ENCODE data around the gene TCEA2. TPM values are rescaled to one million over a fixed set of nuclear protein-coding genes. Genes with fewer than 3 reads are reported as not detected.

TCEA2 gene
- total RNA-seq, 3 donors from 2014 or later: 23.9 to 39.4 (median 26.6) TPM

DNA sequence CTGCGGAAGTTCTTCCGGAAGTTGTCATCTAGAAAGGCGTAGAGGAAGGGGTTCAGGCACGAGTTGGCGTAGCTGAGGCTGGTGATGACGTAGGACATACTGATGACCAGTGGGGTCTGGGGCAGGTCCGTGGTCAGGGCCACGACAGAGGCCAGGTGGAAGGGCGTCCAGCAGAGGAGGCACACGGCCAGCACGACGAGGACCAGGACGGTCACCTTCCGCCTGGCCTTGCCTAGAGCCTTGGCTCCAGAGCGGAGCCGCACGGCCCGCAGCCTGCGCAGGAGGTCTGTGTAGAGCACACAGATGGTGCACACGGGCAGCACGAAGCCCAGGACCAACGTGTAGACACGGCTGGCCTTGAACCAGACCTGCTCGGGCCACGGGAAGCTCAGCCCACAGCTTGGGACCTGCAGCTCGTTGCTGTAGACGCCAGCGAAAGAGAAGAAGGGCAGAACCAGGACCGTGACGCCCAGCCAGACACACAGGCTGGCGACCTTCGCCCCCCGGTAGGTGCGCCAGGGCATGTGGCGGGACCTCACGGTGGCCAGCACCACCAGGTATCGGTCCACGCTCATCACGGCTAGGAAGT lies 42.9 kb downstream of the TCEA2 start:
- Histone ChIP-seq H3K9me3 (no peaks in the 10 kb centered on the region), H3K4me3 (no peak overlapping the region), H3K27me3 (peaks cover 5 to 33% of the 10 kb centered on the region in 2 donors), H3K27ac (no peak overlapping the region), H3K36me3 (no peaks in the 10 kb centered on the region), H3K4me1 (no peaks in the 10 kb centered on the region)
- no peak for DNase-seq (ENCODE audit: low spot score in 2 of 2)
- TF ChIP-seq, protein P1, sequence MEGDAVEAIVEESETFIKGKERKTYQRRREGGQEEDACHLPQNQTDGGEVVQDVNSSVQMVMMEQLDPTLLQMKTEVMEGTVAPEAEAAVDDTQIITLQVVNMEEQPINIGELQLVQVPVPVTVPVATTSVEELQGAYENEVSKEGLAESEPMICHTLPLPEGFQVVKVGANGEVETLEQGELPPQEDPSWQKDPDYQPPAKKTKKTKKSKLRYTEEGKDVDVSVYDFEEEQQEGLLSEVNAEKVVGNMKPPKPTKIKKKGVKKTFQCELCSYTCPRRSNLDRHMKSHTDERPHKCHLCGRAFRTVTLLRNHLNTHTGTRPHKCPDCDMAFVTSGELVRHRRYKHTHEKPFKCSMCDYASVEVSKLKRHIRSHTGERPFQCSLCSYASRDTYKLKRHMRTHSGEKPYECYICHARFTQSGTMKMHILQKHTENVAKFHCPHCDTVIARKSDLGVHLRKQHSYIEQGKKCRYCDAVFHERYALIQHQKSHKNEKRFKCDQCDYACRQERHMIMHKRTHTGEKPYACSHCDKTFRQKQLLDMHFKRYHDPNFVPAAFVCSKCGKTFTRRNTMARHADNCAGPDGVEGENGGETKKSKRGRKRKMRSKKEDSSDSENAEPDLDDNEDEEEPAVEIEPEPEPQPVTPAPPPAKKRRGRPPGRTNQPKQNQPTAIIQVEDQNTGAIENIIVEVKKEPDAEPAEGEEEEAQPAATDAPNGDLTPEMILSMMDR (IDR thresholded peaks at IDR 0.05): no peak
- no peak for TF ChIP-seq POLR2AphosphoS5 (IDR thresholded peaks at IDR 0.05)
- TF ChIP-seq POLR2A (IDR thresholded peaks at IDR 0.05): no peak
- intact Hi-C loops (cut with DNase I; ENCODE audit: low total_unique reads): no loop called here

DNA sequence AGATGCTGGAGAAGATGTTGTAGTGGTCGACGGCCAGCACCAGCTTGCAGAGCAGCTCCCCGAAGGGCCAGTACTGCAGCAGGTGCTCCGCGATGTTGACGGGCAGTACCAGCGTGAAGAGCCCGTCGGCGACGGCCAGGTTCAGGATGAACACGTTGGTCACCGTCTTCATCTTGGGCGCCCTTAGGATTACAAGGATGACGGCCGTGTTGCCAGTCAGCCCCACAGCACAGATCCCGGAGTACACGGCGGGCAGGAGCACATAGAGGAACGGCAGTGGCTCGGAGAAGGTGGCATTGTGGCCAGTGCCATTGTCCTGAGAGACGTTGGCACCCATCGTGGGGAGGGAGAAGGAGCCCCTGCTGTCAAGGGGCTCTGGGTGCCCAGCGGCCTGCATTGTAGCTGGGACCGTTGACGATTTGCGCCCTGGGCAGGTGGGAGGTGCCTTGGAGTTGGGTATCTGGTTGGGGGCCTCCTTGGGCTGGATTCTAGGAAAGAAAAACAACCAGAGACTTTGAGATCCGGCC lies 43.5 kb downstream of the TCEA2 start:
- Histone ChIP-seq H3K27ac (no peak overlapping the region), H3K4me3 (no peak overlapping the region), H3K4me1 (no peaks in the 10 kb centered on the region), H3K9me3 (no peaks in the 10 kb centered on the region), H3K36me3 (no peaks in the 10 kb centered on the region), H3K27me3 (peaks cover 5 to 30% of the 10 kb centered on the region in 2 donors)
- intact Hi-C loops (cut with DNase I; ENCODE audit: low total_unique reads): no loop called here
- DNase-seq (ENCODE audit: low spot score in 2 of 2): no peak
- TF ChIP-seq, protein P1 (IDR thresholded peaks at IDR 0.05): no peak
- TF ChIP-seq POLR2AphosphoS5 (IDR thresholded peaks at IDR 0.05) (no peak), POLR2A (IDR thresholded peaks at IDR 0.05) (no peak)

DNA sequence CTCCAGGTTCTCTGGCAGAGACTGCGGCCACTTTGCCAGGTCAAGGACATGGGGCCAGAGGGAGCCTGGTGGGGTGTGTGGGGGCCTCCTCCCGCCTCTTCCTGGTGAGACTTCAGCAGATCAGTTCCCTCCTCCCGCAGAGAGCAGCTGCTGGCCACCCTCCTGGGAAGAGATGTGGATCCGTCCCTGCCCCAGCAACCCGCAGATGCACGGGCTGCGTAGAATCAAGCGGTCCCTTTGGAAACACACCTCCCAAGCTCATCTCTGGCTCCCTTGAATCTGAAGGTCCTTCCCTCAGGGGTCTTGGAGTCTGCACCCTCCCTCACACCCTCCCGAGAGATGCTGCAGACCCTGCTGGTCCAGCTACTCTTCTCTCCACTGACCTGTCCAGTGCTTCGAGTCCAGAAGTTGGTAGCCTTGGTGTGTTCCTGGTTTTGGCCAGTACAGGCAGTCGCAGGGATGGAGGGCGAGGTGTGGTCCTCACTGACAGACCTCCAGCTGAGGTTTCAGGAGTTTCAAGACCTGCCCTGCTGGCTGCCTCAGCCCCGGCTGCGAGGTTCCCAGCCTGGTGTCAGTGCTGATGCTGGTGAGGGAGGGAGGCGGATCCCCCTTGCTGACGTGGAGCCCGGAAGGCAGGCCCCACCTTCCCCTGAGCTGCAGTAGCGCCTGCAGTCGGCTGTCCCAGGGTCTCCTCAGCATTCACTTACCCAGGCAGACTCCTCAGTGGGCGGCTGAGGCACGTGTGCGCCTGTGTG lies 44.2 kb downstream of the TCEA2 start, which contains the start of gene NPBWR2:
TSS of gene NPBWR2 (minus strand) at position 585 of the 755 bp plus-strand sequence. CDS start 734 bp downstream, outside the sequence.
- Histone ChIP-seq H3K27me3 (peaks cover 1 to 23% of the 10 kb centered on the region in 2 donors), H3K27ac (no peak within 1 kb of the TSS), H3K4me3 (no peak within 1 kb of the TSS), H3K9me3 (no peaks in the 10 kb centered on the region), H3K4me1 (no peaks in the 10 kb centered on the region), H3K36me3 (no peaks in the 10 kb centered on the region)
- no peak for DNase-seq (ENCODE audit: low spot score in 2 of 2)
- TF ChIP-seq POLR2AphosphoS5 (IDR thresholded peaks at IDR 0.05) (no peak), POLR2A (IDR thresholded peaks at IDR 0.05) (no peak)
- TF ChIP-seq, protein P1 (IDR thresholded peaks at IDR 0.05): no peak
- intact Hi-C loops (cut with DNase I; ENCODE audit: low total_unique reads): no loop called here

DNA sequence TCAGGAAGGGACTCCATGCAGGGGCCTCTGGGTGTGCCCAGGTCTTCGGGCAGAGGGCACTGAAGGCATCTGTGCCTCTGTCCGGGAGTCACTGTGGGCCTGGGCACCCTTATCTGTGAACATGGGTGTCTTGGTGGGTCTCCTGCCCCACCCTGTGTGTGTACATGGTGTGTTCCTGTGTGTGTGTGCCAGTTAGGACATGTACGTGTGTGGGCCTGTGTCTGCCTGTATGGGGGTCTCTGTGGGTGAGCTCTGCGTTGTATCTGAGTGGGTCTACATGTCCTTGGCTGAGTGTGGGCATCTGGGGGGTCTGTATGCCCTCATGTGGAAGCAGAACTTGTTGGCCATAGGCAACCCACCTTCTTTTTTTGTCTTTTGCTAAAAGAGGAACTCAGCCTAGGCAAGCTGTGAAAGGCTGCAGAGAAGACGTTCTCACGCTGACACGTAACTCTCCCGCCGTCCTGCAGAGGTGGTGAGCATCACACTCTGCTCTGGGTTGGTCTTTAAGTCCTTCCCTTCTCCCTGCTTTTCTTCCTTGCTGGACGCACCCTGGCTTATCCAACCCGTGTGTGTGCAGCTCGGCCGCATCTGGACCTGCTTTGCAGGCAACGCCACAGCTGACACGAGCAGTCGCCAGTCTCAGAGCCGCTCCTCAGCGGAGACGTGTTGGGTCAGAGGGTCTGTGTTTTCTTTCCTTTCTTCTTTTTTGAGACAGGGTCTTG lies 44.9 kb downstream of the TCEA2 start:
- DNase-seq (ENCODE audit: low spot score in 2 of 2): no peak
- H3K36me3 ChIP-seq: no peaks in the 10 kb centered on the region
- TF ChIP-seq POLR2AphosphoS5 (IDR thresholded peaks at IDR 0.05) (no peak), POLR2A (IDR thresholded peaks at IDR 0.05) (no peak)
- TF ChIP-seq, protein P1 (IDR thresholded peaks at IDR 0.05): no peak

More for the DNA sequence above, 44.9 kb downstream of the TCEA2 start:
- Histone ChIP-seq H3K27me3 (peaks cover 0 to 16% of the 10 kb centered on the region in 2 donors), H3K27ac (no peak overlapping the region), H3K4me3 (no peak overlapping the region), H3K4me1 (no peaks in the 10 kb centered on the region), H3K9me3 (no peaks in the 10 kb centered on the region)
- intact Hi-C loops (cut with DNase I; ENCODE audit: low total_unique reads): no loop called here
